Measurements from ENCODE around the gene CCDC97. TPM values are rescaled to one million over a fixed set of nuclear protein-coding genes. Genes with fewer than 3 reads are reported as not detected.

CCDC97 gene
- polyA plus RNA-seq, 1 donor from 2014 or later = 4.9 TPM

DNA sequence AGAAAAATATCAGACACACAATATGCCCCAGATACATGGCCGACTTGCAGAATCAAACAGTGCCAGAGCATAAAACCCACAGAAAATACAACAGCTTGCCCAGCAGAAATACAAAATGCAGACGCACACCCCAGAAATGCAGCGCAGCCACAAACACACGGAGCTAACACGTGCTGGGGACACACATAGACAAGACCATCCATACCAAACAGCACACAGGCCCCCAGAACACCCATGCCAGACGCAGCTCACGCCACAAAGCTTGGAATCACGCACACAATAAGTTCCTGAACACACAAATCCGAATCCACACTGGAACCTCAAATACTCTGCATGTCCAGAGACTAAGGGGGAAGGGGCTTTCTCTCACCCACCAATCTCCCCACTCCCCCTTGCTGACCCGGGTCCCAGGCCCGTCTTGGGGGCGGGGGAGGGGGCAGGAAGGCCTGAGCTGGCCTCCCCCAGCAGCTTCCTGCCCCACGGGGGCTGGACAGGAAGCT, 17.2 kb downstream of the CCDC97 start:
- H3K4me2 ChIP-seq (ENCODE audit: low read length) = no peak overlapping the region
- H2AFZ ChIP-seq (ENCODE audit: low read depth, low read length) = no peak overlapping the region
- H3K9me2 ChIP-seq (ENCODE audit: insufficient read depth, low read length) = no peaks in the 10 kb centered on the region
- H3K27me3 ChIP-seq (ENCODE audit: insufficient read depth, low read depth, low read length) = no peaks in the 10 kb centered on the region
- no peaks in the 10 kb centered on the region for H3K79me2 ChIP-seq (replicated peaks; ENCODE audit: insufficient read depth, low read length)
- no peaks in the 10 kb centered on the region for H3K9me3 ChIP-seq (ENCODE audit: low read length)
- H4K20me1 ChIP-seq (ENCODE audit: insufficient read depth) = no peaks in the 10 kb centered on the region
- no peak overlapping the region for H3K4me3 ChIP-seq (ENCODE audit: low read length)
- no peaks in the 10 kb centered on the region for H3F3A ChIP-seq (ENCODE audit: insufficient read depth, low read length, poor library complexity, severe bottlenecking)
- H3K27ac ChIP-seq (ENCODE audit: low read length) = no peak overlapping the region
- no peaks in the 10 kb centered on the region for H3K36me3 ChIP-seq (ENCODE audit: insufficient read depth, low read length)
- TF ChIP-seq RAD21 (conservative IDR thresholded peaks at IDR 0.05) (no peak), EP300 (conservative IDR thresholded peaks at IDR 0.05; ENCODE audit: poor library complexity, severe bottlenecking) (no peak), SMC3 (conservative IDR thresholded peaks at IDR 0.05; ENCODE audit: poor library complexity) (no peak), MXI1 (conservative IDR thresholded peaks at IDR 0.05; ENCODE audit: poor library complexity, severe bottlenecking) (no peak), TAF1 (IDR thresholded peaks at IDR 0.05; ENCODE audit: low read depth) (no peak), EZH2 (IDR thresholded peaks at IDR 0.05; ENCODE audit: borderline replicate concordance, insufficient read depth, low read length, poor library complexity, severe bottlenecking) (no peak), CTCF (IDR thresholded peaks at IDR 0.05; ENCODE audit: poor library complexity, severe bottlenecking) (no peak), POLR2AphosphoS5 (IDR thresholded peaks at IDR 0.05) (no peak)
- TF ChIP-seq, protein P1, sequence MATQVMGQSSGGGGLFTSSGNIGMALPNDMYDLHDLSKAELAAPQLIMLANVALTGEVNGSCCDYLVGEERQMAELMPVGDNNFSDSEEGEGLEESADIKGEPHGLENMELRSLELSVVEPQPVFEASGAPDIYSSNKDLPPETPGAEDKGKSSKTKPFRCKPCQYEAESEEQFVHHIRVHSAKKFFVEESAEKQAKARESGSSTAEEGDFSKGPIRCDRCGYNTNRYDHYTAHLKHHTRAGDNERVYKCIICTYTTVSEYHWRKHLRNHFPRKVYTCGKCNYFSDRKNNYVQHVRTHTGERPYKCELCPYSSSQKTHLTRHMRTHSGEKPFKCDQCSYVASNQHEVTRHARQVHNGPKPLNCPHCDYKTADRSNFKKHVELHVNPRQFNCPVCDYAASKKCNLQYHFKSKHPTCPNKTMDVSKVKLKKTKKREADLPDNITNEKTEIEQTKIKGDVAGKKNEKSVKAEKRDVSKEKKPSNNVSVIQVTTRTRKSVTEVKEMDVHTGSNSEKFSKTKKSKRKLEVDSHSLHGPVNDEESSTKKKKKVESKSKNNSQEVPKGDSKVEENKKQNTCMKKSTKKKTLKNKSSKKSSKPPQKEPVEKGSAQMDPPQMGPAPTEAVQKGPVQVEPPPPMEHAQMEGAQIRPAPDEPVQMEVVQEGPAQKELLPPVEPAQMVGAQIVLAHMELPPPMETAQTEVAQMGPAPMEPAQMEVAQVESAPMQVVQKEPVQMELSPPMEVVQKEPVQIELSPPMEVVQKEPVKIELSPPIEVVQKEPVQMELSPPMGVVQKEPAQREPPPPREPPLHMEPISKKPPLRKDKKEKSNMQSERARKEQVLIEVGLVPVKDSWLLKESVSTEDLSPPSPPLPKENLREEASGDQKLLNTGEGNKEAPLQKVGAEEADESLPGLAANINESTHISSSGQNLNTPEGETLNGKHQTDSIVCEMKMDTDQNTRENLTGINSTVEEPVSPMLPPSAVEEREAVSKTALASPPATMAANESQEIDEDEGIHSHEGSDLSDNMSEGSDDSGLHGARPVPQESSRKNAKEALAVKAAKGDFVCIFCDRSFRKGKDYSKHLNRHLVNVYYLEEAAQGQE (IDR thresholded peaks at IDR 0.05; ENCODE audit: borderline replicate concordance) = no peak
- no peak overlapping the region for H3K9ac ChIP-seq (ENCODE audit: low read length)

GRCh38 chr19:41327576-41328156, 17.7 kb downstream of the CCDC97 start:
- no peaks in the 10 kb centered on the region for H3K9me3 ChIP-seq (ENCODE audit: low read length)
- no peak overlapping the region for H3K27ac ChIP-seq (ENCODE audit: low read length)
- no peaks in the 10 kb centered on the region for H3K36me3 ChIP-seq (ENCODE audit: insufficient read depth, low read length)
- no peak overlapping the region for H3K4me3 ChIP-seq (ENCODE audit: low read length)
- no peaks in the 10 kb centered on the region for H3F3A ChIP-seq (ENCODE audit: insufficient read depth, low read length, poor library complexity, severe bottlenecking)
- H2AFZ ChIP-seq (ENCODE audit: low read depth, low read length) = no peak overlapping the region
- no peaks in the 10 kb centered on the region for H3K27me3 ChIP-seq (ENCODE audit: insufficient read depth, low read depth, low read length)
- TF ChIP-seq TAF1 (IDR thresholded peaks at IDR 0.05; ENCODE audit: low read depth) (no peak), CTCF (IDR thresholded peaks at IDR 0.05; ENCODE audit: poor library complexity, severe bottlenecking) (no peak), POLR2AphosphoS5 (IDR thresholded peaks at IDR 0.05) (no peak), EZH2 (IDR thresholded peaks at IDR 0.05; ENCODE audit: borderline replicate concordance, insufficient read depth, low read length, poor library complexity, severe bottlenecking) (no peak), SMC3 (conservative IDR thresholded peaks at IDR 0.05; ENCODE audit: poor library complexity) (no peak), RAD21 (conservative IDR thresholded peaks at IDR 0.05) (no peak), MXI1 (conservative IDR thresholded peaks at IDR 0.05; ENCODE audit: poor library complexity, severe bottlenecking) (no peak), EP300 (conservative IDR thresholded peaks at IDR 0.05; ENCODE audit: poor library complexity, severe bottlenecking) (no peak)
- TF ChIP-seq, protein P1 (IDR thresholded peaks at IDR 0.05; ENCODE audit: borderline replicate concordance) = no peak
- no peak overlapping the region for H3K9ac ChIP-seq (ENCODE audit: low read length)
- H3K9me2 ChIP-seq (ENCODE audit: insufficient read depth, low read length) = no peaks in the 10 kb centered on the region
- H4K20me1 ChIP-seq (ENCODE audit: insufficient read depth) = no peaks in the 10 kb centered on the region
- H3K4me2 ChIP-seq (ENCODE audit: low read length) = no peak overlapping the region
- H3K79me2 ChIP-seq (replicated peaks; ENCODE audit: insufficient read depth, low read length) = no peaks in the 10 kb centered on the region

All from neural cell (in vitro differentiated cells).